Neural cell (in vitro differentiated cells): ENCODE data around the gene PTPN13.

Experiments used
- CTCF ChIP-seq: fragments of 450-650 bp; IDR thresholded peaks from 2 replicates; pipeline ENCODE4 v1.5.1; 2014; ENCODE audit warnings: antibody characterized with exemption, mild to moderate bottlenecking, moderate library complexity; ENCODE audit not compliant: poor library complexity, severe bottlenecking
- EP300 ChIP-seq: fragments of 450-650 bp; conservative IDR thresholded peaks from 2 replicates; pipeline ENCODE4 v1.6.1; 2014; ENCODE audit warnings: antibody characterized with exemption, mild to moderate bottlenecking, moderate library complexity; ENCODE audit not compliant: poor library complexity, severe bottlenecking

GRCh38 chr4:86730310-86730709 lies 136.2 kb downstream of the PTPN13 start:
- TF ChIP-seq EP300 (no peak), CTCF (no peak)
